ENCODE measurements around the gene FNBP1L. TPM values are rescaled to one million over a fixed set of nuclear protein-coding genes. Genes with fewer than 3 reads are reported as not detected.
A peak's percentile ranks its signal among the peaks of the same experiment; 100 is the strongest.

Gene FNBP1L
- total RNA-seq, 4 donors from 2014 or later, result 6.1 to 24.7 (median 14.7) TPM

DNA sequence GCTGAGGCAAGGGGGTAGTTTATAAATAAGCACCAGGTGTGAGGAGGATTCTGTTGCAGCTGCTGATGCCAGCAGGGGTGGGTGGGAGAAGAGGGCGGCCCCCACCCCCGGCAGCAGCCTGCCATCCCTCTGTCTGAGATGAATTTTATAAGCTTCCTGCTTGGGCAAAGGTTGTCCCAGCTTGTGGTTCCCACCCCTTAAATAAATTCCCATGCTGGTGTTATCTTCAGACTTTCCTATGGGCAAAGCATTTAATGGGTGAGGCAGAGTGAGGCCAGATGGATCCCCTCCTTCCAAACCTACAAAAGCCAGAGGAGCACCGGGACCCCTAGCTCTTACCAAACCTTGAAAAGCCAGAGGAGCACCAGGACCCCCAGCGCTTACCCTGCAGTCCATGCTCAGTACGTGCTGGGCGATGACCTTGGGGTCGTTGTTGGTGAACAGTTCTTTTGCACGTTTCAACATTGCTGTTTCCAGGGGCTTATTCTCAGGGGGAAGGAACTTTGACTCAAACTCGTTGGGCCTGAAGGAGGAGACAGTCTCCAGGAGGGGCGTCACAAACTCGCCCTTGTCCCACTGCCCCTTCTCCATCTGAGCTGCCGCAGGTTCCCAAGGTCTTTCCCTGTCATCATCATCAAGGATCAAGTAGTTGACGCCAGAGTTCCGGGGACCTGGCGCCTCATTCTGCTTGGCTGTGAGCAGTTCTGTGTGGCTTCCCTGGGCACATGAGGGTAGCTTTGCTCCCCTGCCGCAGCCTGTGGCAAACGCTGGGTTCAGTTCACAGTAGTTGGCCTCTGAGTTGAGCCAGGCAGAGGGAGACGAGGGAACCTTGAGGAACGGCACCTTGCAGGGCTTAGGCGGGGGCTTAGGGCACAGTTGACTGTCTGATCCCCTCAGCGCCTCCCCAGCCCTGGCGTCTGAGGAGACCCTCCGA, 134.3 kb downstream of the FNBP1L start:
- no peaks in the 10 kb centered on the region for H3K27me3 ChIP-seq
- H3K4me1 ChIP-seq, result peaks cover 0 to 48% (median 12%) of the 10 kb centered on the region in 3 donors
- H3K27ac ChIP-seq, result no peak overlapping the region
- 96 to 100% methylated on average over 2 to 8 of the region's 23 CpGs for WGBS, 2 donors (ENCODE audit: low coverage in 1 of 2)
- TF ChIP-seq EP300 (IDR thresholded peaks at IDR 0.05) (no peak), POLR2AphosphoS5 (IDR thresholded peaks at IDR 0.05) (no peak), POLR2A (IDR thresholded peaks at IDR 0.05) (no peak)
- TF ChIP-seq, protein P1, sequence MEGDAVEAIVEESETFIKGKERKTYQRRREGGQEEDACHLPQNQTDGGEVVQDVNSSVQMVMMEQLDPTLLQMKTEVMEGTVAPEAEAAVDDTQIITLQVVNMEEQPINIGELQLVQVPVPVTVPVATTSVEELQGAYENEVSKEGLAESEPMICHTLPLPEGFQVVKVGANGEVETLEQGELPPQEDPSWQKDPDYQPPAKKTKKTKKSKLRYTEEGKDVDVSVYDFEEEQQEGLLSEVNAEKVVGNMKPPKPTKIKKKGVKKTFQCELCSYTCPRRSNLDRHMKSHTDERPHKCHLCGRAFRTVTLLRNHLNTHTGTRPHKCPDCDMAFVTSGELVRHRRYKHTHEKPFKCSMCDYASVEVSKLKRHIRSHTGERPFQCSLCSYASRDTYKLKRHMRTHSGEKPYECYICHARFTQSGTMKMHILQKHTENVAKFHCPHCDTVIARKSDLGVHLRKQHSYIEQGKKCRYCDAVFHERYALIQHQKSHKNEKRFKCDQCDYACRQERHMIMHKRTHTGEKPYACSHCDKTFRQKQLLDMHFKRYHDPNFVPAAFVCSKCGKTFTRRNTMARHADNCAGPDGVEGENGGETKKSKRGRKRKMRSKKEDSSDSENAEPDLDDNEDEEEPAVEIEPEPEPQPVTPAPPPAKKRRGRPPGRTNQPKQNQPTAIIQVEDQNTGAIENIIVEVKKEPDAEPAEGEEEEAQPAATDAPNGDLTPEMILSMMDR (IDR thresholded peaks at IDR 0.05), result no peak
- no peak overlapping the region for H3K4me3 ChIP-seq
- no peaks in the 10 kb centered on the region for H3K9me3 ChIP-seq
- no peak for ATAC-seq
- H3K36me3 ChIP-seq, result peaks cover 0 to 79% of the 10 kb centered on the region in 2 donors

DNA sequence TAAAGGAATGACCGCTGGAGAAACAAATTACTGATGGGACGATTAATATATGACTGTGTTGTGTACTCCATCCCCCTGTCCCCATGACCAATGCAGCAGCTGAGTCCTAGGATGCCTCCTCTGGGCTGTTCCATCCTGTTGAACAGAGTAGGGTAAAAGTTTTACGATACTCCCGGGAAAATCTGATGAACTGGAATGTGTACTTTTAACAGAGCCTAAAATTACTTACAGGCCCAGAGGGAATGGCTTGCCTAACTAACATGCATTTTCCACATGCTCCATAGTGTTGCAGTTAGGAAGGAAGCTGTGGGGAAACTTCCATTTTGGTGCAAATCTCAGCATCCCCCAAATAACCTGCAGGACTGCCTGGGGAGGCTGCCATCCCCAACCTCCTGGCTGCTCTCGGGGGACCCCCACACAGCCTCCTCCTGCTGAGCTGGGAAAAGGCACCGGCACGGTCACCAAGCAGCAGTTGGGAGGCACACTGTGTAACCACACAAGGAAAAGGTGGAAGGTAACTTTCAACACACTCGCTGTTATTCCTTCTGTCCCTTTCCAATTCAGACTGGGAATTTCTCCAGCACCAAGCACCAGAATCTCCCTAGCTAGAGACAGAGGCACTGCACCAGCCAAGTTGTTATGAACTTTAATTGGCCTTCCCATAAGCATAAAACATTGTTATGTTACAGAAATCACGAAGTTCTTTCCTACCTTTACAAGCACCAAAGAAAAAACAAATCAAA, 136.5 kb downstream of the FNBP1L start:
- no peaks in the 10 kb centered on the region for H3K9me3 ChIP-seq
- H3K27ac ChIP-seq, result peak overlapping the region in 3 of 4 donors; percentile 54 to 76 (median 67)
- 58 to 59% methylated on average over 8 to 9 of the region's 9 CpGs for WGBS, 2 donors (ENCODE audit: low coverage in 1 of 2)
- no peak overlapping the region for H3K4me3 ChIP-seq
- H3K36me3 ChIP-seq, result peaks cover 0 to 80% of the 10 kb centered on the region in 2 donors
- H3K4me1 ChIP-seq, result peaks cover 0 to 39% (median 9%) of the 10 kb centered on the region in 3 donors
- H3K27me3 ChIP-seq, result no peaks in the 10 kb centered on the region
- ATAC-seq, result no peak
- TF ChIP-seq POLR2AphosphoS5 (IDR thresholded peaks at IDR 0.05) (no peak), POLR2A (IDR thresholded peaks at IDR 0.05) (no peak), EP300 (IDR thresholded peaks at IDR 0.05) (no peak)
- TF ChIP-seq, protein P1 (IDR thresholded peaks at IDR 0.05), result peak in 1 of 4 experiments; percentile 22

DNA sequence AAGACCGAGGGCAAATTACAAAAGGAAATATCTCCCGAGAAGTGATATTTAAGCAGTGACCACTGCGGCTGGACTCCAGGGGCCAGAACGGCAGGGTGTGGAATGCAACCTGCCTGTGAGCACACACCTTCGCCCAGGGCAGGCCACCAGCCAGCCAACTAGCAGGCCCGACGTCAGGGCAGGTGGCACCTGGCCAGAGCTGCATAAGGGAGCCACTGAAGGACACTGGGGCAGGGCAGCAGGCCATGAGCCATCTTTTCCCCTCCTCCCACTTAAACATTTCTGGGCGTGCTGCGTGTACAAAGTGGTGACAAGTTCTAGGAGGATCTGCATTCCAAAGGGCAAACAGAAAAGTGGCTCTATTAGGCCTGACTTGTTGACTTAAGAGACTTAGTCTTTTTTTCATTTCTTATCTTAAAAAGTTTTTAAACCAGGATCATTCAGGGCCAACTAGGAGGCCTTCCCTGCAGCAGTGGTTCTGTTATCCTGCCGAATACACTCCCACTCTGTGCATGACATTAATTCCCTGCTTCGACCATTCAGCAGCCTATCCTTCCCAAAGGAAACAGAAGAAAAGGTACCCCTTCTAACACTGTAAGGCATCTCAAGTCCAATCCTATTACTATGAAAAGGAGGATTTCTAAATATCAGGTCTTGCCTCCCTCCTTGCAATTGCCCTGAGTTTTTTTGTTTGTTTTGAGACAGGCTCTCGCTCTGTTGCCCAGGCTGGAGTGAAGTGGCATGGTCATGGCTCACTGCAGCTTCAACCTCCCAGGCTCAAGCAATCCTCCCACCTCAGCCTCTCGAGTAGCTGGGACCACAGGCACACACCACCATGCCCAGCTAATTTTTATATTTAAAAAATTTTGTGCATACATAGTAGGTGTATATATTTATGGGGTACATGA, 137.4 kb downstream of the FNBP1L start:
- Histone ChIP-seq H3K27ac (peak overlapping the region in 3 of 4 donors; percentile 54 to 76 (median 67)), H3K36me3 (peaks cover 0 to 83% of the 10 kb centered on the region in 2 donors), H3K9me3 (no peaks in the 10 kb centered on the region), H3K4me3 (no peak overlapping the region), H3K4me1 (peaks cover 0 to 30% (median 8%) of the 10 kb centered on the region in 3 donors), H3K27me3 (no peaks in the 10 kb centered on the region)
- TF ChIP-seq POLR2AphosphoS5 (IDR thresholded peaks at IDR 0.05) (peak; percentile 51), POLR2A (IDR thresholded peaks at IDR 0.05) (no peak)
- ATAC-seq, result peak; percentile 44
- WGBS, 2 donors (ENCODE audit: low coverage in 1 of 2), result 59 to 64% methylated on average over 7 to 8 of the region's 13 CpGs

DNA sequence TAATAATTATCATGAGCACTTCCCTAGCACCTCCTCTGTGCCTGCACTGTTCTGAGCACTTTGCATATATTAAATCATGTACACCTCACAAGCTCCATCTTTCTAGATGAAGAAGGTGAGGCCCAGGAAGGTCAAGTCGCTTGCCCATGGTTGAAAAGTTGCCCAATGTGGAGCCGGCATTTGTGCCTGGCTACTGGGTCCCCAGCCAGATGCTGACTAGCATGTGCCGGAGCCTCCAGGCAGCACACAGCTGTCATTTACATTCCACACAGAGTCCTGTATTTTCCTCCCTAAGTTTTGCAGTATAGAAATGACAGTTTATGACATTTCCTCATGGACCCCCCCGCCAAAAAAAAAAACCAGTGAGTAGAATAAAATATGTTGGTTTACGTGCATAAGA, 139.4 kb downstream of the FNBP1L start:
- Histone ChIP-seq H3K27me3 (no peaks in the 10 kb centered on the region), H3K36me3 (peaks cover 0 to 72% of the 10 kb centered on the region in 2 donors), H3K4me3 (no peak overlapping the region), H3K27ac (no peak overlapping the region), H3K4me1 (peaks cover 0 to 40% (median 8%) of the 10 kb centered on the region in 3 donors), H3K9me3 (no peaks in the 10 kb centered on the region)
- no peak for ATAC-seq
- 86 to 94% methylated on average over 2 to 5 of the region's 5 CpGs for WGBS, 2 donors (ENCODE audit: low coverage in 1 of 2)
- TF ChIP-seq POLR2AphosphoS5 (IDR thresholded peaks at IDR 0.05) (no peak), EP300 (IDR thresholded peaks at IDR 0.05) (no peak), POLR2A (IDR thresholded peaks at IDR 0.05) (no peak)
- TF ChIP-seq, protein P1 (IDR thresholded peaks at IDR 0.05), result no peak
